Hepatocyte (in vitro differentiated cells): ENCODE results near the gene ASGR2.

ENCODE experiments used
- CTCF ChIP-seq: fragments of 200-600 bp; sonication (generic); IDR thresholded peaks from 2 replicates; pipeline ENCODE4 v1.5.1; 2016; ENCODE audit warnings: antibody characterized with exemption, mild to moderate bottlenecking; ENCODE audit not compliant: poor library complexity
- EZH2 ChIP-seq: fragments of 200-600 bp; sonication (generic); IDR thresholded peaks from 2 replicates; pipeline ENCODE4 v1.6.1; 2016; ENCODE audit warnings: antibody characterized with exemption, mild to moderate bottlenecking, borderline replicate concordance
- EZH2phosphoT487 ChIP-seq: fragments of 200-600 bp; sonication (generic); IDR thresholded peaks from one replicate; pipeline ENCODE4 v1.6.1; 2018; ENCODE audit warnings: antibody characterized with exemption, mild to moderate bottlenecking, low read depth, moderate library complexity; ENCODE audit not compliant: unreplicated experiment, severe bottlenecking

GRCh38 chr17:7060165-7060891, 54.3 kb downstream of the ASGR2 start:
- TF ChIP-seq CTCF: no peak
- TF ChIP-seq EZH2: no peak
- TF ChIP-seq EZH2phosphoT487: no peak
